ENCODE data around the gene CZIB.

GRCh38 chr1:53210352-53210751 is 10.1 kb downstream of the CZIB start:
- no peak for TF ChIP-seq NKX3-1 (CRISPR knock-in tag; IDR thresholded peaks at IDR 0.05)
- TF ChIP-seq ZNF703 (CRISPR knock-in tag; IDR thresholded peaks at IDR 0.05; ENCODE audit: borderline replicate concordance) = no peak
- no peak for TF ChIP-seq SP1 (IDR thresholded peaks at IDR 0.05)
- TF ChIP-seq SP1 (CRISPR knock-in tag; IDR thresholded peaks at IDR 0.05) = no peak
- TF ChIP-seq SMC3 (IDR thresholded peaks at IDR 0.05; ENCODE audit: low read length) = no peak
- TF ChIP-seq, protein P1, sequence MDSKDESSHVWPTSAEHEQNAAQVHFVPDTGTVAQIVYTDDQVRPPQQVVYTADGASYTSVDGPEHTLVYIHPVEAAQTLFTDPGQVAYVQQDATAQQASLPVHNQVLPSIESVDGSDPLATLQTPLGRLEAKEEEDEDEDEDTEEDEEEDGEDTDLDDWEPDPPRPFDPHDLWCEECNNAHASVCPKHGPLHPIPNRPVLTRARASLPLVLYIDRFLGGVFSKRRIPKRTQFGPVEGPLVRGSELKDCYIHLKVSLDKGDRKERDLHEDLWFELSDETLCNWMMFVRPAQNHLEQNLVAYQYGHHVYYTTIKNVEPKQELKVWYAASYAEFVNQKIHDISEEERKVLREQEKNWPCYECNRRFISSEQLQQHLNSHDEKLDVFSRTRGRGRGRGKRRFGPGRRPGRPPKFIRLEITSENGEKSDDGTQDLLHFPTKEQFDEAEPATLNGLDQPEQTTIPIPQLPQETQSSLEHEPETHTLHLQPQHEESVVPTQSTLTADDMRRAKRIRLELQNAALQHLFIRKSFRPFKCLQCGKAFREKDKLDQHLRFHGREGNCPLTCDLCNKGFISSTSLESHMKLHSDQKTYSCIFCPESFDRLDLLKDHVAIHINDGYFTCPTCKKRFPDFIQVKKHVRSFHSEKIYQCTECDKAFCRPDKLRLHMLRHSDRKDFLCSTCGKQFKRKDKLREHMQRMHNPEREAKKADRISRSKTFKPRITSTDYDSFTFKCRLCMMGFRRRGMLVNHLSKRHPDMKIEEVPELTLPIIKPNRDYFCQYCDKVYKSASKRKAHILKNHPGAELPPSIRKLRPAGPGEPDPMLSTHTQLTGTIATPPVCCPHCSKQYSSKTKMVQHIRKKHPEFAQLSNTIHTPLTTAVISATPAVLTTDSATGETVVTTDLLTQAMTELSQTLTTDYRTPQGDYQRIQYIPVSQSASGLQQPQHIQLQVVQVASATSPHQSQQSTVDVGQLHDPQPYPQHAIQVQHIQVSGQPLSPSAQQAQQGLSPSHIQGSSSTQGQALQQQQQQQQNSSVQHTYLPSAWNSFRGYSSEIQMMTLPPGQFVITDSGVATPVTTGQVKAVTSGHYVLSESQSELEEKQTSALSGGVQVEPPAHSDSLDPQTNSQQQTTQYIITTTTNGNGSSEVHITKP (CRISPR knock-in tag; IDR thresholded peaks at IDR 0.05; ENCODE audit: low read depth) = no peak
- TF ChIP-seq, protein P2, sequence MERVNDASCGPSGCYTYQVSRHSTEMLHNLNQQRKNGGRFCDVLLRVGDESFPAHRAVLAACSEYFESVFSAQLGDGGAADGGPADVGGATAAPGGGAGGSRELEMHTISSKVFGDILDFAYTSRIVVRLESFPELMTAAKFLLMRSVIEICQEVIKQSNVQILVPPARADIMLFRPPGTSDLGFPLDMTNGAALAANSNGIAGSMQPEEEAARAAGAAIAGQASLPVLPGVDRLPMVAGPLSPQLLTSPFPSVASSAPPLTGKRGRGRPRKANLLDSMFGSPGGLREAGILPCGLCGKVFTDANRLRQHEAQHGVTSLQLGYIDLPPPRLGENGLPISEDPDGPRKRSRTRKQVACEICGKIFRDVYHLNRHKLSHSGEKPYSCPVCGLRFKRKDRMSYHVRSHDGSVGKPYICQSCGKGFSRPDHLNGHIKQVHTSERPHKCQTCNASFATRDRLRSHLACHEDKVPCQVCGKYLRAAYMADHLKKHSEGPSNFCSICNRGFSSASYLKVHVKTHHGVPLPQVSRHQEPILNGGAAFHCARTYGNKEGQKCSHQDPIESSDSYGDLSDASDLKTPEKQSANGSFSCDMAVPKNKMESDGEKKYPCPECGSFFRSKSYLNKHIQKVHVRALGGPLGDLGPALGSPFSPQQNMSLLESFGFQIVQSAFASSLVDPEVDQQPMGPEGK (CRISPR knock-in tag; IDR thresholded peaks at IDR 0.05) = no peak
- TF ChIP-seq, protein P3, sequence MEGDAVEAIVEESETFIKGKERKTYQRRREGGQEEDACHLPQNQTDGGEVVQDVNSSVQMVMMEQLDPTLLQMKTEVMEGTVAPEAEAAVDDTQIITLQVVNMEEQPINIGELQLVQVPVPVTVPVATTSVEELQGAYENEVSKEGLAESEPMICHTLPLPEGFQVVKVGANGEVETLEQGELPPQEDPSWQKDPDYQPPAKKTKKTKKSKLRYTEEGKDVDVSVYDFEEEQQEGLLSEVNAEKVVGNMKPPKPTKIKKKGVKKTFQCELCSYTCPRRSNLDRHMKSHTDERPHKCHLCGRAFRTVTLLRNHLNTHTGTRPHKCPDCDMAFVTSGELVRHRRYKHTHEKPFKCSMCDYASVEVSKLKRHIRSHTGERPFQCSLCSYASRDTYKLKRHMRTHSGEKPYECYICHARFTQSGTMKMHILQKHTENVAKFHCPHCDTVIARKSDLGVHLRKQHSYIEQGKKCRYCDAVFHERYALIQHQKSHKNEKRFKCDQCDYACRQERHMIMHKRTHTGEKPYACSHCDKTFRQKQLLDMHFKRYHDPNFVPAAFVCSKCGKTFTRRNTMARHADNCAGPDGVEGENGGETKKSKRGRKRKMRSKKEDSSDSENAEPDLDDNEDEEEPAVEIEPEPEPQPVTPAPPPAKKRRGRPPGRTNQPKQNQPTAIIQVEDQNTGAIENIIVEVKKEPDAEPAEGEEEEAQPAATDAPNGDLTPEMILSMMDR (CRISPR knock-in tag; IDR thresholded peaks at IDR 0.05) = no peak
- TF ChIP-seq RFX3 (CRISPR knock-in tag; IDR thresholded peaks at IDR 0.05) = no peak
- no peak for TF ChIP-seq EP300 (IDR thresholded peaks at IDR 0.05; ENCODE audit: low read depth in 2 of 2, low read length in 2 of 2)
- TF ChIP-seq EP300 (CRISPR knock-in tag; IDR thresholded peaks at IDR 0.05; ENCODE audit: borderline replicate concordance) = no peak
- no peak for TF ChIP-seq MEF2D (CRISPR knock-in tag; IDR thresholded peaks at IDR 0.05)
- TF ChIP-seq CBX5 (CRISPR knock-in tag; IDR thresholded peaks at IDR 0.05; ENCODE audit: borderline replicate concordance) = no peak
- no peak for TF ChIP-seq PRPF4 (IDR thresholded peaks at IDR 0.05; ENCODE audit: low read depth, low read length, poor library complexity, severe bottlenecking)

Data from HepG2 (cell line).